HL-60 (cell line): Measurements from ENCODE around the gene VTI1A.

Experiments
- GABPA ChIP-seq: IDR thresholded peaks from 2 replicates; pipeline ENCODE4 v1.6.1; 2012; ENCODE audit warnings: low read depth
- POLR2AphosphoS5 ChIP-seq: IDR thresholded peaks from 2 replicates; pipeline ENCODE4 v1.6.1; 2012; ENCODE audit warnings: low read depth
- TF ChIP-seq, protein P1 (sequence below): IDR thresholded peaks from one replicate; pipeline ENCODE4 v1.5.1; 2011; ENCODE audit warnings: low read length, control low read depth, inconsistent platforms; ENCODE audit not compliant: insufficient read depth
- TF ChIP-seq, protein P2 (sequence below): IDR thresholded peaks from 2 replicates; pipeline ENCODE4 v1.6.1; 2012; ENCODE audit warnings: low read depth; ENCODE audit not compliant: insufficient replicate concordance

DNA sequence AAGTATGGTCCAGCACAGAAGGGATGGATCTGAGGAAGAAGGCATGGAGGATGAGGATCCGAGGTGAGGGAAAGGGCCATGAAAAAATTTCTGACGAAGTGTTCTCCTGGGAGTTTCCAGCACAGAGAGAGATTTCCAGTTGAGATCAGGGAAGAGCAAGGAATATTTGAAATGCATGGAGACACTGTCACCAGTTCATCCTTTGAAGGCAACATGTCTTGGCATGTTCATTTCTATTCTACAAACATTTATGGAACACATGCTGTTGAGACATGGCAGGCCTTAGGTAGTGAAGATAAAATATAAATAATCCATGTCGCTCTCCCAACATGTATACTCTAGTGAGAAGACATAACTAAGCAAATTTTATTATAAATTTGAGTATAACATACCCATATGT, 269.1 kb downstream of the VTI1A start:
- TF ChIP-seq, protein P1, sequence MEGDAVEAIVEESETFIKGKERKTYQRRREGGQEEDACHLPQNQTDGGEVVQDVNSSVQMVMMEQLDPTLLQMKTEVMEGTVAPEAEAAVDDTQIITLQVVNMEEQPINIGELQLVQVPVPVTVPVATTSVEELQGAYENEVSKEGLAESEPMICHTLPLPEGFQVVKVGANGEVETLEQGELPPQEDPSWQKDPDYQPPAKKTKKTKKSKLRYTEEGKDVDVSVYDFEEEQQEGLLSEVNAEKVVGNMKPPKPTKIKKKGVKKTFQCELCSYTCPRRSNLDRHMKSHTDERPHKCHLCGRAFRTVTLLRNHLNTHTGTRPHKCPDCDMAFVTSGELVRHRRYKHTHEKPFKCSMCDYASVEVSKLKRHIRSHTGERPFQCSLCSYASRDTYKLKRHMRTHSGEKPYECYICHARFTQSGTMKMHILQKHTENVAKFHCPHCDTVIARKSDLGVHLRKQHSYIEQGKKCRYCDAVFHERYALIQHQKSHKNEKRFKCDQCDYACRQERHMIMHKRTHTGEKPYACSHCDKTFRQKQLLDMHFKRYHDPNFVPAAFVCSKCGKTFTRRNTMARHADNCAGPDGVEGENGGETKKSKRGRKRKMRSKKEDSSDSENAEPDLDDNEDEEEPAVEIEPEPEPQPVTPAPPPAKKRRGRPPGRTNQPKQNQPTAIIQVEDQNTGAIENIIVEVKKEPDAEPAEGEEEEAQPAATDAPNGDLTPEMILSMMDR = no peak
- TF ChIP-seq POLR2AphosphoS5 = no peak
- no peak for TF ChIP-seq GABPA
- TF ChIP-seq, protein P2, sequence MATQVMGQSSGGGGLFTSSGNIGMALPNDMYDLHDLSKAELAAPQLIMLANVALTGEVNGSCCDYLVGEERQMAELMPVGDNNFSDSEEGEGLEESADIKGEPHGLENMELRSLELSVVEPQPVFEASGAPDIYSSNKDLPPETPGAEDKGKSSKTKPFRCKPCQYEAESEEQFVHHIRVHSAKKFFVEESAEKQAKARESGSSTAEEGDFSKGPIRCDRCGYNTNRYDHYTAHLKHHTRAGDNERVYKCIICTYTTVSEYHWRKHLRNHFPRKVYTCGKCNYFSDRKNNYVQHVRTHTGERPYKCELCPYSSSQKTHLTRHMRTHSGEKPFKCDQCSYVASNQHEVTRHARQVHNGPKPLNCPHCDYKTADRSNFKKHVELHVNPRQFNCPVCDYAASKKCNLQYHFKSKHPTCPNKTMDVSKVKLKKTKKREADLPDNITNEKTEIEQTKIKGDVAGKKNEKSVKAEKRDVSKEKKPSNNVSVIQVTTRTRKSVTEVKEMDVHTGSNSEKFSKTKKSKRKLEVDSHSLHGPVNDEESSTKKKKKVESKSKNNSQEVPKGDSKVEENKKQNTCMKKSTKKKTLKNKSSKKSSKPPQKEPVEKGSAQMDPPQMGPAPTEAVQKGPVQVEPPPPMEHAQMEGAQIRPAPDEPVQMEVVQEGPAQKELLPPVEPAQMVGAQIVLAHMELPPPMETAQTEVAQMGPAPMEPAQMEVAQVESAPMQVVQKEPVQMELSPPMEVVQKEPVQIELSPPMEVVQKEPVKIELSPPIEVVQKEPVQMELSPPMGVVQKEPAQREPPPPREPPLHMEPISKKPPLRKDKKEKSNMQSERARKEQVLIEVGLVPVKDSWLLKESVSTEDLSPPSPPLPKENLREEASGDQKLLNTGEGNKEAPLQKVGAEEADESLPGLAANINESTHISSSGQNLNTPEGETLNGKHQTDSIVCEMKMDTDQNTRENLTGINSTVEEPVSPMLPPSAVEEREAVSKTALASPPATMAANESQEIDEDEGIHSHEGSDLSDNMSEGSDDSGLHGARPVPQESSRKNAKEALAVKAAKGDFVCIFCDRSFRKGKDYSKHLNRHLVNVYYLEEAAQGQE = no peak
